ENCODE measurements around the gene LINGO4. TPM values are rescaled to one million over a fixed set of nuclear protein-coding genes. Genes with fewer than 3 reads are reported as not detected.

Gene LINGO4
- total RNA-seq, 3 donors from 2014 or later = 0.23 to 0.54 (median 0.24) TPM

DNA sequence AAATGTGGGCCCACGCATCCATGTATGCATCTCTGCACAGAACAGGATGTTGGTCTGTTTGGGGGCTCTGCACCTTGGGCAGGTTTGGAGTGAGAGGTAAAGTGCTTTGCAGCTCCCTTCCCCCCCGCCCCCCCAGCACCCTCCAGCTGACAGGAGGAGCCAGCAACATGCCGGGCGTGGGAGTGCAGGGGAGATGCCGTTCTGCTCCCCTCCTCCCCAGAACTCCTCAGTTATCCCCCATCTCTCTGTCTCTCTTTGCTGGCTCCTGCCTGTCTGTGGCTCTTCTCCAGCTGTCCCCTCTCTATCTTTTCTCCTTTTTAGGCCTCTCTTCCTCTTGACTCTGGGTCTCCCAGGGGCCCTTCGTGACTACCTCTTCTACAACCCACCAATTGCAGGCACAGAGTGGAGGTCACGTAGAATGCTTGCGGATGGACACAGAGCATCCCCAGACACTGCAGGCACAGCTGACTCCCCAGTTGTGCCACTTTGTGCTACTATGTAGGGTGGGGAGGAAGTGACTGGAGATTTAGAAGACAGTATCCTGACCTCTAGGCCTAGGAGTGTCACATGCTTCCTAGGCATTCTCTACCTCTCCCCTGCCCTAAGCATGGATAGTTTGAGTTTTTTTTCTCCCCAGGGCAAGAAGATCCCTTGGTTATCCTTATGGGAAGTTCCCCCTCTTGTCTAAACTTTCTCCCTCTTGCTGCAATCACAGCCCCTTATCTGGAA is 28.1 kb upstream of the LINGO4 start:
- Histone ChIP-seq H3K36me3 (ENCODE audit: low read depth) (no peaks in the 10 kb centered on the region), H3K4me1 (ENCODE audit: low read depth) (peaks cover 20% of the 10 kb centered on the region), H3K9me3 (no peaks in the 10 kb centered on the region), H3K4me3 (no peak overlapping the region)
- no peak for DNase-seq
- TF ChIP-seq, protein P1, sequence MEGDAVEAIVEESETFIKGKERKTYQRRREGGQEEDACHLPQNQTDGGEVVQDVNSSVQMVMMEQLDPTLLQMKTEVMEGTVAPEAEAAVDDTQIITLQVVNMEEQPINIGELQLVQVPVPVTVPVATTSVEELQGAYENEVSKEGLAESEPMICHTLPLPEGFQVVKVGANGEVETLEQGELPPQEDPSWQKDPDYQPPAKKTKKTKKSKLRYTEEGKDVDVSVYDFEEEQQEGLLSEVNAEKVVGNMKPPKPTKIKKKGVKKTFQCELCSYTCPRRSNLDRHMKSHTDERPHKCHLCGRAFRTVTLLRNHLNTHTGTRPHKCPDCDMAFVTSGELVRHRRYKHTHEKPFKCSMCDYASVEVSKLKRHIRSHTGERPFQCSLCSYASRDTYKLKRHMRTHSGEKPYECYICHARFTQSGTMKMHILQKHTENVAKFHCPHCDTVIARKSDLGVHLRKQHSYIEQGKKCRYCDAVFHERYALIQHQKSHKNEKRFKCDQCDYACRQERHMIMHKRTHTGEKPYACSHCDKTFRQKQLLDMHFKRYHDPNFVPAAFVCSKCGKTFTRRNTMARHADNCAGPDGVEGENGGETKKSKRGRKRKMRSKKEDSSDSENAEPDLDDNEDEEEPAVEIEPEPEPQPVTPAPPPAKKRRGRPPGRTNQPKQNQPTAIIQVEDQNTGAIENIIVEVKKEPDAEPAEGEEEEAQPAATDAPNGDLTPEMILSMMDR (IDR thresholded peaks at IDR 0.05) = no peak
- intact Hi-C loops (cut with DNase I, micrococcal nuclease) = no loop called here
- ATAC-seq = no peak

DNA sequence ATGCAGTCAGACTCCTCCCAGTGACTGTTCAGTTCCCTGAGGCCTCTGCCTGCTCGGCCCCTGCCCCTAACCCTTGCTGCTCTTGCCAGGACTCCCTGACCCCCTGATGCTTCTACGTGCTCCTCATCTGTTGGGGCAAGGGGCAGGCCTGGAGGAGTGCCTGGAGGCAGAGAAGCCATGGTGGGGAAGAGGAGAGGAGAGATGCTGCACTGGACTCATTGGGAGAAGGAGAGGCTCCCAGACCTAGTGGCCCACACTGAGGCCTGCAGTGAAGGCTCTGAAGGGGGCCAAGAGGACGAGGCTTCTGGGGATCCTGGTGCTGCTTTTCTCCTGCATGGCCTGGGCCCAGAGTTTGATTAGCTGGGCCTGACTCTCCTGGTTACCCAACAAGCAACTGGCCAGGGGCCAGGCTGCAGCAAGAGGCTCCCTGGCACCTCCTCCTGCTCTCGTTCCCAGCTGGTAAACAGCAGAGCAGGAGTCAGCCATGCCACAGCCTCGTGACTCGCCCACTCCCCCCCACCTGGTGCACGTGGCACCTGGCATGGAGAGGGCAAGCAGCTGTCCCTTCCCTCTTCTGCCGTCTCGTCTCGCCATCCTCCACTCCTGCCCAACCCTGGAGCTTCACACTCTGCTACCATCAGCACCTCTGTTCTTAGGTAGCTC is 27.2 kb upstream of the LINGO4 start:
- ATAC-seq = peak; percentile 62

DNA sequence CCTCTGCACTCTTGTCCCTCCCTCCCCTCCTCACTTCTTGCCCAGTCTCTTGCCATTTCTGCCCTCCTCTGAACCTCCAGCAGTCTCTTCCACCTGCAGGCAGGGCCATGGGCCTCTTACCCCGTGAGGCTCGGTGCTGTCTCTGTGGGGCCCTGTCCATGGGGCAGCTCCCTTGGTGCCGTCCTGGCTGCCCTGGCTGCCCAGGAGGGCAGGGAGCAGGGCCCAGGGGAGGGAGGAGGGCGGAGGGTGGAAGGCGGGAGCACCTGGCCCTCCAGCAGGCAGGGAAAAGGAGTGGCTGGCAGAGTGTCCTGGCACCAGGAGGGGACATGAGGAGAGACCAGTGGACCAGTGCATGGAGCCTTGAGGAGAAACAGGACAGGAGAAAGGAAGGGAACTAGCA is 26.4 kb upstream of the LINGO4 start, which contains the start of gene RORC:
TSS of gene RORC (minus strand) at position 198 of the 400 bp plus-strand sequence. CDS start at position 160, 38 bp downstream.
- DNase-seq (peak; percentile 76 to 84 (median 81)), ATAC-seq (peak; percentile 75)
- H3K4me3 ChIP-seq = no peak within 1 kb of the TSS
- H3K9me3 ChIP-seq = no peaks in the 10 kb centered on the region
- intact Hi-C loops (cut with DNase I, micrococcal nuclease) = no loop called here
- TF ChIP-seq, protein P1 (IDR thresholded peaks at IDR 0.05) = no peak
- H3K36me3 ChIP-seq (ENCODE audit: low read depth) = no peaks in the 10 kb centered on the region
- peaks cover 20% of the 10 kb centered on the region for H3K4me1 ChIP-seq (ENCODE audit: low read depth)

More for the DNA sequence above, 27.2 kb upstream of the LINGO4 start:
- Histone ChIP-seq H3K36me3 (ENCODE audit: low read depth) (no peaks in the 10 kb centered on the region), H3K9me3 (no peaks in the 10 kb centered on the region), H3K4me1 (ENCODE audit: low read depth) (peaks cover 20% of the 10 kb centered on the region), H3K4me3 (no peak overlapping the region)
- intact Hi-C loops (cut with DNase I, micrococcal nuclease) = no loop called here
- DNase-seq = peak; percentile 89 to 91 (median 90)
- TF ChIP-seq, protein P1 (IDR thresholded peaks at IDR 0.05) = no peak

DNA sequence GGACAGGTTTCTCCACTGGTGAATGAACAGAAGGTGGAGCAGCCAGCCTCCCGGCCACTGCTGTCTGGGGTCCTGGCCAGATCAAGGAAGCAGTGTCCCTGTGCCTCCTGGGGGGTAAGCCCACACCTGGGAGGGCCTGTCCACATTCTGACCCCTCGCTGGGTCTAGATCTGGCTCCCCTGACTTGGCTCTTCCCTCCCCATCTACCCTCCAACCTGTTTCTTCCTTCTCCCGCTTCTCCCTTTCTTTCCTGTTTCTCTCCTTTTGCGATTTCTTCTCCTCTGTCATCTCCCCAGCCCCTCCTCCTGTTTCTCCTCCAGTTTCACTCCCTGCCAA is 26.0 kb upstream of the LINGO4 start:
- Histone ChIP-seq H3K9me3 (no peaks in the 10 kb centered on the region), H3K4me3 (no peak overlapping the region), H3K4me1 (ENCODE audit: low read depth) (peaks cover 20% of the 10 kb centered on the region), H3K36me3 (ENCODE audit: low read depth) (no peaks in the 10 kb centered on the region)
- intact Hi-C loops (cut with DNase I, micrococcal nuclease) = no loop called here
- TF ChIP-seq, protein P1 (IDR thresholded peaks at IDR 0.05) = no peak
- no peak for DNase-seq
- no peak for ATAC-seq

DNA sequence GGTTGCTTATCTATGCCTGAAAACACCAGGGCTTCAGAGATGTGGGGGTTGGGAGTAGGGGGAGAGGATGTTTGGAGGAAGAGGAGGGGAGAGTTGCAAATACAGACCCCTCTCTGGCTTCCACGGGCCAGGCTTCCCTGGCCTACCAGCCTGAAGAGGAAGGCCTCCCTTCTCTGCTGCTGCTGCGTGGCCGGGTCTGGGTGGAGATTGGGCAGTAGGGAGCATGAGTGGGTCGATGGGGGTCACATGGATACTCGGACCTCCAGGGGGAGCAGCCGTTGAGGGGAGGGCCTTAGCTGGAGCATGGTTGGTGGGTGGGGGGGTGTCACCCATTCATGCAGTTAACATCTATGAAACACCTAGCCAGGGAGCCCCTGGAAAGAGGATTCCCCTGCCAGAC is 24.8 kb upstream of the LINGO4 start:
- TF ChIP-seq, protein P1 (IDR thresholded peaks at IDR 0.05) = no peak
- H3K4me3 ChIP-seq = no peak overlapping the region
- DNase-seq (no peak), ATAC-seq (no peak)
- no peaks in the 10 kb centered on the region for H3K36me3 ChIP-seq (ENCODE audit: low read depth)
- no peaks in the 10 kb centered on the region for H3K9me3 ChIP-seq
- intact Hi-C loops (cut with DNase I, micrococcal nuclease) = no loop called here
- H3K4me1 ChIP-seq (ENCODE audit: low read depth) = peaks cover 20% of the 10 kb centered on the region
